Vagina (tissue), 2 donors: ENCODE results near the gene DPM1. TPM values are rescaled to one million over a fixed set of nuclear protein-coding genes. Genes with fewer than 3 reads are reported as not detected.

Experiments used
- DNase-seq, 2 donors: peaks; one replicate each; pipeline ENCODE4 v3.0.0-alpha.2; 2017; ENCODE audit errors: extremely low spot score in 2 of 2
- H3K27ac ChIP-seq: fragments of 200-600 bp; sonication (generic); one replicate; pipeline ENCODE4 v1.5.1; 2019
- H3K27me3 ChIP-seq: fragments of 200-600 bp; sonication (generic); one replicate; pipeline ENCODE4 v1.5.1; 2019
- H3K36me3 ChIP-seq, 2 donors: fragments of 200-600 bp; sonication (generic); one replicate each; pipeline ENCODE4 v1.5.1; 2017 to 2019
- H3K4me1 ChIP-seq: fragments of 200-600 bp; sonication (generic); one replicate; pipeline ENCODE4 v1.5.1; 2019
- H3K4me3 ChIP-seq, 2 donors: fragments of 200-600 bp; sonication (generic); 1 replicate in 1 of 2; 2 replicates in 1 of 2; pipeline ENCODE4 v1.5.1; 2016 to 2019
- H3K9me3 ChIP-seq: fragments of 200-600 bp; sonication (generic); one replicate; pipeline ENCODE4 v1.5.1; 2019
- POLR2A ChIP-seq, 2 donors: fragments of 450-650 bp; IDR thresholded peaks; one replicate each; pipeline ENCODE4 v1.6.1; 2017; ENCODE audit warnings: antibody characterized with exemption in 2 of 2, mild to moderate bottlenecking in 2 of 2, moderate library complexity in 2 of 2
- POLR2AphosphoS5 ChIP-seq, 2 donors: sonication (generic); formaldehyde crosslinking; IDR thresholded peaks; one replicate each; pipeline ENCODE4 v1.9.0; 2017; ENCODE audit warnings: antibody characterized with exemption in 2 of 2, mild to moderate bottlenecking in 2 of 2, low read depth in 1 of 2; ENCODE audit not compliant: insufficient read depth in 1 of 2
- intact Hi-C: fragments of 100-400 bp; cut with DNase I; formaldehyde crosslinking; loops from one replicate; pipeline ENCODE4 v1.15.1; 2023
- total RNA-seq: library from RNA; depleted of rRNA; stranded (reverse); fragments of >200 nt; gene quantifications from one replicate; pipeline ENCODE4 v1.2.3, GENCODE V29; 2016
- TF ChIP-seq, protein P1 (sequence below), 3 experiments: fragments of 450-650 bp in 2 of 3; fragments of 200-600 bp in 1 of 3; sonication (generic) in 1 of 3; IDR thresholded peaks; one replicate each; pipeline ENCODE4 v1.5.1; 2017 to 2019; ENCODE audit warnings: antibody characterized with exemption in 3 of 3, mild to moderate bottlenecking in 2 of 3, moderate library complexity in 2 of 3

The DPM1 gene
- total RNA-seq, 1 donor from 2014 or later, result 21.1 TPM

DNA sequence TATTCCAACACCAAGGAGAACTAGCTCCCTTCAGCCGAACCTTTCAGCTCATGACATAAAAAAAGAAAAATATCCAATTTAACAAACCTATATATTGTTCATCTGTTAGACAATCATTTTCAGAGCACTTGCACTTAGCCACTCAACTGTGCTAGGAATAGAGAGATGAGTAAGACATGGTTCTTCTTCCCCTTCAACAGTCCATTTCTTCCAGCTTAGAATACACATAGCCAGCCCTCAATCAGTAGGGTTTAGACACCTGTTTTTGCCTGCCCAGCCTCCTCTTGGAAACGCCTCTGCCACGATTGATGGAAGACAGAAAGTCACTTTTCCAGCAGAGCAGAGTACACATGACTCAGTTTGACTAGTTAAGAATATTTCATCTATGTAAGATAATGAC is 48.9 kb downstream of the DPM1 start:
- intact Hi-C loops, result no loop called here
- no peak overlapping the region for H3K4me3 ChIP-seq
- no peak for DNase-seq
- H3K27ac ChIP-seq, result no peak overlapping the region
- no peaks in the 10 kb centered on the region for H3K9me3 ChIP-seq
- TF ChIP-seq, protein P1, sequence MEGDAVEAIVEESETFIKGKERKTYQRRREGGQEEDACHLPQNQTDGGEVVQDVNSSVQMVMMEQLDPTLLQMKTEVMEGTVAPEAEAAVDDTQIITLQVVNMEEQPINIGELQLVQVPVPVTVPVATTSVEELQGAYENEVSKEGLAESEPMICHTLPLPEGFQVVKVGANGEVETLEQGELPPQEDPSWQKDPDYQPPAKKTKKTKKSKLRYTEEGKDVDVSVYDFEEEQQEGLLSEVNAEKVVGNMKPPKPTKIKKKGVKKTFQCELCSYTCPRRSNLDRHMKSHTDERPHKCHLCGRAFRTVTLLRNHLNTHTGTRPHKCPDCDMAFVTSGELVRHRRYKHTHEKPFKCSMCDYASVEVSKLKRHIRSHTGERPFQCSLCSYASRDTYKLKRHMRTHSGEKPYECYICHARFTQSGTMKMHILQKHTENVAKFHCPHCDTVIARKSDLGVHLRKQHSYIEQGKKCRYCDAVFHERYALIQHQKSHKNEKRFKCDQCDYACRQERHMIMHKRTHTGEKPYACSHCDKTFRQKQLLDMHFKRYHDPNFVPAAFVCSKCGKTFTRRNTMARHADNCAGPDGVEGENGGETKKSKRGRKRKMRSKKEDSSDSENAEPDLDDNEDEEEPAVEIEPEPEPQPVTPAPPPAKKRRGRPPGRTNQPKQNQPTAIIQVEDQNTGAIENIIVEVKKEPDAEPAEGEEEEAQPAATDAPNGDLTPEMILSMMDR (IDR thresholded peaks at IDR 0.05), result no peak
- TF ChIP-seq POLR2AphosphoS5 (IDR thresholded peaks at IDR 0.05; ENCODE audit: insufficient read depth in 1 of 2, low read depth in 1 of 2) (no peak), POLR2A (IDR thresholded peaks at IDR 0.05) (no peak)
- peaks cover 77% of the 10 kb centered on the region for H3K4me1 ChIP-seq
- no peaks in the 10 kb centered on the region for H3K27me3 ChIP-seq
- H3K36me3 ChIP-seq, result no peaks in the 10 kb centered on the region

DNA sequence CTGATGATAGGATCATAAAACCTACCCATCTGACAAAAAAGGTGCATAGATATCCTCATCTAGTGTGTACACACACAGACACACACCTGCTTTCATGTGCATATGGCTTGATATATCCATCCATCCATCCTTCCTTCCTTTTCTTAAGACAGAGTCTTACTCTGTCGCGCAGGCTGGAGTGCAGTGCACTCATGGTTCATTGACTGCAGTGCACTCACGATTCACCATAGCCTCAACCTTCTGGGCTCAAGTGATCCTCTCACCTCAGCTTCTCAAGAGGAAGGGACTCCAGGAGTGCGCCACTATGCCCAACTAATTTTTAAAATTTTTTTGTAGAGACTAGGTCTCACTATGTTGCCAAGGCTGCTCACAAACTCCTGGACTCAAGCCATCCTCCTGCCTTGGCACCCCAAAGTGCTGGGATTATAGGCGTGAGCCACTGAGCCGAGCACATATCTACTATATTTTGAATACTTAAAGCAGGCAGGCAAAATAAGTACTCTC is 54.2 kb downstream of the DPM1 start:
- DNase-seq, result no peak
- no peaks in the 10 kb centered on the region for H3K27me3 ChIP-seq
- H3K27ac ChIP-seq, result no peak overlapping the region
- H3K4me3 ChIP-seq, result no peak overlapping the region
- intact Hi-C loops, result no loop called here
- no peaks in the 10 kb centered on the region for H3K9me3 ChIP-seq
- H3K4me1 ChIP-seq, result peaks cover 47% of the 10 kb centered on the region
- TF ChIP-seq POLR2A (IDR thresholded peaks at IDR 0.05) (no peak), POLR2AphosphoS5 (IDR thresholded peaks at IDR 0.05; ENCODE audit: insufficient read depth in 1 of 2, low read depth in 1 of 2) (no peak)
- TF ChIP-seq, protein P1 (IDR thresholded peaks at IDR 0.05), result no peak
- H3K36me3 ChIP-seq, result peaks cover 0 to 20% of the 10 kb centered on the region in 2 donors

DNA sequence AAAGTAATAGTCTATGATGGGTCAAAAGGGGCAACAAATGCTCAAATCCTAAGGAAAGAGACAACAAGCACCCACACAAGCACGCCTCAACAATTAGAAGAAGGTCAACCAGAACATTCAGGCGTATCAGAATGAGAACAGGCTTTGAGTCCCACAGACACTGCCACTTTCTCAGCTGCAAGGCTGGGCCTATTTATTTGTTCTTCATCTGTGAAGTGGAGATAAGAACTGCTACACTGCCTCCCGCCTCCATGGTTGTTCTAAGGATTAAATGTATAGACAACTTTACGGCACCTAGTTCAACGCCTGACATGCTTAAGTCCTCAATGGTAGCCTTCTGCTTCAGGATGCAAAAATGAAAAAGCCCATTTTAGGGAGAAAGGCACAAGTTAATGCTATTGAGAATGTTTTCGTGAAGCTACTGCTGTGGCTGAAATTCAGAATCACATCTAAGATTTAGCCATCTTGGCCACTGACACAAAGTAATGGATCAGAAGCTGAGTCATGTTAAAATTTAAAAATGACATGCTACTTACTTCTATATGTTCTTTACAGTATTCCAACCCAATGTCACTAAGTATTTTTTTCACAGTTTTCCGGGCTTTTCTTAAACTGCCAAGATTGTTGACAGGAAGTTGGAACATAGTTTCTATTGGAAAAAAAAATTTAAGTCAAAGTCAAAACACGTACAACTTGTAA is 54.8 kb downstream of the DPM1 start:
- Histone ChIP-seq H3K4me3 (no peak overlapping the region), H3K4me1 (peaks cover 44% of the 10 kb centered on the region), H3K27ac (no peak overlapping the region), H3K36me3 (peaks cover 0 to 20% of the 10 kb centered on the region in 2 donors), H3K9me3 (no peaks in the 10 kb centered on the region), H3K27me3 (no peaks in the 10 kb centered on the region)
- intact Hi-C loops, result no loop called here
- DNase-seq, result no peak
- no peak for TF ChIP-seq POLR2A (IDR thresholded peaks at IDR 0.05)

DNA sequence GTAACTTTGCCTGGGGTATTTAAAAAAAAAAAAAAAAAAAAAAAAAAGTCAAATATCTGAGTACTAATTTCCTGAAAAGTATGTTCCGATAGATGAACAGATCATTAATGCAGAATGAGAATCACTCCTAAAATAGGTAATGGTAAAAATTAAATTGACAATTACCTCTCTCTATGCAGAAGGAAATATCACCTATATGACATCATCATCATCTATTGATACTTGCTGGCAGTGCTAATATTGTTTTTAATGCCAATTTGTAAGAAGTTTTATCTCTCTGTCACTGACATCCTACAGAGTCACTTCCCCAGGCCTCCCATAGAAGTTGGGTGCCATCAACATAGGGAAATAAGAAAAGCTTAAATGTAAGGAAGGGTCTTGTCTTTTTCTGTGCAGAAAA is 57.0 kb downstream of the DPM1 start:
- Histone ChIP-seq H3K4me1 (peaks cover 35% of the 10 kb centered on the region), H3K9me3 (no peaks in the 10 kb centered on the region), H3K27ac (no peak overlapping the region), H3K4me3 (no peak overlapping the region), H3K27me3 (no peaks in the 10 kb centered on the region), H3K36me3 (peaks cover 0 to 20% of the 10 kb centered on the region in 2 donors)
- TF ChIP-seq POLR2AphosphoS5 (IDR thresholded peaks at IDR 0.05; ENCODE audit: insufficient read depth in 1 of 2, low read depth in 1 of 2) (no peak), POLR2A (IDR thresholded peaks at IDR 0.05) (no peak)
- TF ChIP-seq, protein P1 (IDR thresholded peaks at IDR 0.05), result no peak
- intact Hi-C loops, result no loop called here
- DNase-seq, result no peak

DNA sequence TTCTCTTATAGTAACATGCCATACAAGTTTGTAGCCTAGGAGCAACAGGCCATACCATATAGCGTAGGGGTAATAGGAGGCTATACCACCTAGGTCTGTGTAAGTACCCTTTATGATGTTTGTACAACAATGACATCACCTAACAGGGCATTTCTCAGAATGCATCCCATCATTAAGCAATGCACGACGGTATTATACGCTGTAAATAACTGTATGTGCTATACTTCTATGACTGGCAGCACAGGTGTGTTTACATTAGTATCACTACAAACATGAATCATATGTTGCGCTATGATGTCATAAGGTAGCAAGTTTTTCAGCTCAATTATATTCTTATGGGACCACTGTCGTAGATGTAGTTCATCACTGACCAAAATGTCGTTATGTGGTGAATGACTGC is 58.1 kb downstream of the DPM1 start:
- no peak overlapping the region for H3K27ac ChIP-seq
- H3K9me3 ChIP-seq, result no peaks in the 10 kb centered on the region
- H3K4me1 ChIP-seq, result peaks cover 24% of the 10 kb centered on the region
- DNase-seq, result no peak
- H3K27me3 ChIP-seq, result no peaks in the 10 kb centered on the region
- TF ChIP-seq POLR2AphosphoS5 (IDR thresholded peaks at IDR 0.05; ENCODE audit: insufficient read depth in 1 of 2, low read depth in 1 of 2) (no peak), POLR2A (IDR thresholded peaks at IDR 0.05) (no peak)
- TF ChIP-seq, protein P1 (IDR thresholded peaks at IDR 0.05), result no peak
- intact Hi-C loops, result no loop called here
- H3K4me3 ChIP-seq, result no peak overlapping the region
- peaks cover 0 to 20% of the 10 kb centered on the region in 2 donors for H3K36me3 ChIP-seq
